NOMO-1 treated with DMSO at 0.1 percent for 48 hours (cell line): Measurements from ENCODE around the gene BNIP5.
A peak's percentile ranks its signal among the peaks of the same experiment; 100 is the strongest.

Experiments used
- DNase-seq: peaks from one replicate; lab custom pipeline; 2025; ENCODE audit not compliant: unreplicated experiment; lab: John Stamatoyannopoulos, UW

Gene BNIP5

DNA sequence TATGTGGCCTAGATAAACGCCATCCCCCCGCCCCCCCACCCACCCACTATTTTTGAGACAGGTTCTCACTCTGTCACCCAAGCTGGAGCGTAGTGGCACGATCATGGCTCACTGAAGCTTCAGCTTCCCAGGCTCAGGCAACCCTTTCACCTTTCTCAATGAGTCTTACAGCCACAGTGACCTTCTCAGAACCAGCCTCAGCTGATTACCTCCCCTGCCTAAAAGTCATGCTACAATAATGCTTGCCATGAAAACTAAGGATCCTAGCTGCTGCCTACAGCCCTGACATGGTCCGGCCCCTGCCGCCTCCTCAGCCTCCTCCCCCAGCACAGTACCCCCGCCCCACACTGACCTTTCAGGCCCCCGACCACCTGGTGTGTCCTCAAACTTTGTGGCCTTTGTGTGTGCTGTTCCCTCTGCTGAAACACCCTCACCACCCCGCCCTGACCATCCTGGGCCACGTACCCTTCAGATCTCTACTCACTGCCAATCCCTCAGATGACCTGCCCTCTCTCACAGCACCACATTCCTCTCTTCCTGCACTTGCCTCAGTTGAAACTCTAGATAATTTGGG lies 35.5 kb downstream of the BNIP5 start:
- no peak for DNase-seq

DNA sequence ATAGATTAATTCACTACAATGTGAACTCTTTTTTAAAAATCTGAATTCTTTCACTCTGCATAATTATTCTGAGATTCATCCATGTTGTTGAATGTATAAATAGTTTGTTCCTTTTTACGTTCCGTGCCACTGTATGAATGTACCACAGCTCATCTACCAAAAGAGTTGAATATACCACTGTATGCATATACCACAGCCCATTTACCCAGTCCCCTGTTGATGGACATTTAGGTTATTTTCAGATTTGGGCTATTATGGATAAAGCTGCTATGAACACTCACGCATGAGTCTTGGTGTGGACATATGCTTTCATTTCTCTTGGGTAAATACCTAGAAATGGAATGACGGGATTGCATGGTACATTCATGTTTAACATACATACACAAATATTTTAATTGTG lies 38.7 kb downstream of the BNIP5 start:
- DNase-seq, result no peak

DNA sequence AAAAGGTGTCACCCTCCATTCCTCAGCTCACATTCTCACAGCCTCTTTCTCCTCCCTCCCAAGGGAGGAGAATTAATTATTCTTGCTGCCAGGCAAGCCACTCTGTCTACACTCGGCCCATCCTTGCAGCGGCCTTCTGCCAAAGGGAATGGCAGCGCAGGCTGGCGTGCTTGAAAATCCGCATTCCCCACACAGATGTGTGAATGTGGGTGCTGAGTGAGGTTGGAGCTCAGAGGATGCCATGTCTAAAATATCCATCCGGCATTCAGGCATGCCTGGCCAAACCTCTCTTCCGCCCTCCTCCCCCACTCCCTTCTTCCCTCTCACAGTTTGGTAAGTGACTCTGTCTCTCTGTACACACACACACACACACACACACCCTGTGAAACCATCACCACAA lies 39.2 kb downstream of the BNIP5 start:
- no peak for DNase-seq

DNA sequence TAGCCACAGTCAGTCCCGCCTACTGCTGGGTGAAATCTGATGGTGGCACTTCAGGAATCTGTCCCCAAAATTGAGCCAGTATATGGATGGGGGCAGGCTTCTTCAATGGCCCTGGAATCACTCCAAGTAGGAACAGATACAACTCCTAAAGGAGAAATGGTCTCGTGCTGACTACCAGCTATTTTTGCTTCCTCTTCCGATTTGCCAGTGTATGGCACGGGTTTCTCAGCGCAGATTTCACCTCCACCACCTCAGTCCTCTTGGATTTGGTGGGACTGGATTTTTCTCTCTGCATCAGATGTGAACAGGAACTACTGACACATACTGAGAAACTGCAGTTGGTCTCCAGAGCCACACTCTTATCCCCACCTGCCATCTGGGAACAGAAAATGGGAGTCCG lies 39.6 kb downstream of the BNIP5 start:
- DNase-seq, result no peak

DNA sequence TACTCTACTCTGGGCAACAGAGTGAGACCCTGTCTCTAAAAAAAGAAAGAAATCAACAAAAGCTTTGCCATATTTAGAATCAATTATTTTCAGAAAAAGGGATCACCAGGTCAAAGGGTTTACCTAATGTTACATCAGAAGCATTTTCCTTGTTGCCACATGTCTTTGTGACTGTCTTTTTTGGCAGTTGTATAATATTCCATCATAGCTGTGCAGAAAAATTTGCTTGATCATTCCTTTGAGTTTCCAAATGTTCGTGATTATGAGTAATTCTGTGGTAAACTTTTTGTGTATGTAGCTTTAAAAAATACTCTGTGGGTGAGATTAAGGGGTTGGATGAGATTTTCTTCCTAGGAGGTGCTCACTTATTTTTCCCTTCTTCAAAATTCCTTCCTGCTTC lies 40.4 kb downstream of the BNIP5 start:
- DNase-seq, result no peak

DNA sequence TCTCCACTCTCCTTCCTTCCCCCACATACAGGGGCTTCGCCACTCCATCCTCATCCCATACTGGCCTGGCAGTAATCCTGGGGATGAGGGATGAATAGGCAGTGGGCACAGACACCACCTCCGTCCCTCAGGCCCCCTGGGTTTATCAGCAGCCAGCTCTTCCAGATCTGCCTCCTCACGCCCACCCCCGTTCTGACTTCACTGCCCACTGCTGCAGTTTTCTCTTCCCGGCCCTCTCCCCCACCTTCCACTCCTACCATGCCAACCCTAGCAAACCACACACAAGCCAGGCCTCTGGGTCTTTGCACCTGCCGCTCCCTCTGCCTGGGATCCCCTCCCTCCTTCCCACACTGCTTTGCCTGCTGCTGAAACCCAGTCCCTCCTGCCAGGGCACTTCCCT lies 44.5 kb downstream of the BNIP5 start:
- no peak for DNase-seq

DNA sequence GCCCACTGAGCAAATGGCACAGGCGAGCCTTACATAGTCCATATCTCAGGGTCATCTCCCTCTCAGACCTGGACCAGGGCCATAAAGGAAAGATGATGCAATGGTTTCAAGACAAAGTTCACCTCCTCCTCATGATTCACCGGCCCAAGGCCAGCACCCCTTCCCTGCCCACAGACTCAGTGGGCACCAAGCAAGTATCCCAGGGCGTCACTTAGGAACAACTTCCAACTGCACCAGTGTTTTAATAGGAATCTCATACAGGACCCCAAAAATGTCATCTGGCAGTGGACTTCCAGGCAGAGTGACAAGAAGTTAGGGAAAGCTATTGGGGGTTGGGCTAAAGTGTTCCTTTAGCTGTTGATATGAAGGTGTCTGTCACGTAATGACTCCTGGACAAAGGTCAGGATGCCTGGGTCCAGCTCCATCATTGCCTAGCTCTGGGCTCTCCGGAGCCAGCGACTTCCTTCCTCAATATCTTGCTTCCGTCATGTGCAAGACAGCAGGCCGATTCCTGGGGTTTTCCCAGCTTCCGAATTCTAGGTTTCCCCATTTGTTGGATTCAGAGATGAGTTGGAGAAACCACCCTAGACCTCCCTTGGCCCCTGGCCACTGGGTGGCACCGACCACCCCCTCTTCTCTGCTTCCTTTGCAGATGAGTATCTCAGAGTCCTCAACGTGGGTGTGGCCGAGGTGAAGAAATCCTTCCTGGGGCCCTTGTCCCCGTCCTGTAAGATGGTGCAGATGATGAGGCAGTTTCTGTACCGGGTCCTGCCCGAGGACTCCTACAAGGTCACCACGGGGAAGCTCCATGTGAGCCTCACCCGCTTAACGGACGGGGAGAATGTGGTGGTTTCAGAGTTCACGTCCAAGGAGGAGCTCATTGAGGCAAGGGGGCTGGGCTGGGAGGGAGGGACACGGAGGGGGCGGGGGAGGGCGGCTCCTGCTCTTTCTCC lies 45.7 kb downstream of the BNIP5 start:
- peak; percentile 88 for DNase-seq

DNA sequence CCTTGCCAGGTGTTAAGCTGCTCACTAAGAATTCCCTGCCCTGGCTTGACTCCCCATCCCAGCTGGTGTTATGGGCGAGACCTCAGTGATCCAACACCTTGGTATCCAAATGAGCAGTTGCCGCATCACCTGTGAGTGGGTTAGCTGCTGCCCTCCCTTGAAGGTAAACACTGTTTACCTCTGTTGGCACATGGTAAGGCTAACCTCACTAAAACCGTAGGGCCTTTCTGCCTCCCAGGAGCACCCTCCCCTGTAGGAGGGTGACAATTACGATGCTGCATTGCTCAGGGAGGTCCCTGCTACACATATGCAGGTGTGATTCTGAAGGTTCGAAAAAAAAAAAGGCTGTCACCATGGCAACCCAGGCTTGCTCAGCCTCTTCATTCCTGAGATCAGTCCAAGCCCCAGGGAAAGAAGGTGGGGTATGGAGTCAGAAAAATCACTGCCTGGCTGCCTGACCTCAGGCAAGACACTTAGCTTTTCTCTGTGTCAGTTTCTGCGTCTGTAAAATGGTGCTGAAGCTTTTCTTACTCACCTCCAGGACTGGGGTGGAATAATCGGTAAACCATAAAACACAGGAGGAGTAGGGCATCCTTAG lies 47.3 kb downstream of the BNIP5 start:
- DNase-seq, result no peak

DNA sequence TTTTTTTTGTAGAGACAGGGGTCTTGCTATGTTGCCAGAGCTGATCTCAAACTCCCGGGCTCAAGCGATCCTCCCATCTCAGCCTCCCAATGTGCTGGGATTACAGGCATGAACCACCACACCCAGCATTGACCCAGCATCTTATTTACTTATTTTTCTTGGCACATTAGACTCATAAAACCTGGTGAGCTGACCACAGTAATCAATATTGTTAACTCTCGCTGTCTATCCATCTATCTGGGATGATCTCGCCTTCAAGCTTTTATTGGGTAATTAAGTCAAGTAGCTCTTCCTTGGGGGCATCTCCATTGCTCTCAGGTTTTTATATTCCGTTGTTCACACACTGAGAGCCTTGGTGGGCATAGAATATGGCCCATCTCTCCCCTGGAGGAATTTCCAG lies 49.8 kb downstream of the BNIP5 start:
- no peak for DNase-seq

DNA sequence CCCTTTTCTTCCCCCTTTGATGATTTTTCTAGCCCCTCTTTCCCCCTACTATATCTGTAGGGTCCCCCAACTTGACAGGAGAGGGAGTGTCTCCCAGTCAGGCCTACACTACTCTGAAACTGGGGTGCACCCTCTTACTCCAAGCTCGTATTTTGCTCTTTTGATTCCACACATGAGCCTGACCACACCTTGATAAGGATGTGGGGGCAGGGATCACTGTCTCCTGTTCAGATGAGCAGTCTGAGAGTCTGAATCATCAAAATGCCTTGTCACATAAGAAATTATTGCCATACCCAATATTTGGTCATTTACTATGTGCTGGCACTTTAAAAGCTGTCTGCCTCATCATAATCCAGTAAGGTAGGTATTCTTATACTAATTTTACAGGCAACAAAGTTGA lies 50.9 kb downstream of the BNIP5 start:
- no peak for DNase-seq

DNA sequence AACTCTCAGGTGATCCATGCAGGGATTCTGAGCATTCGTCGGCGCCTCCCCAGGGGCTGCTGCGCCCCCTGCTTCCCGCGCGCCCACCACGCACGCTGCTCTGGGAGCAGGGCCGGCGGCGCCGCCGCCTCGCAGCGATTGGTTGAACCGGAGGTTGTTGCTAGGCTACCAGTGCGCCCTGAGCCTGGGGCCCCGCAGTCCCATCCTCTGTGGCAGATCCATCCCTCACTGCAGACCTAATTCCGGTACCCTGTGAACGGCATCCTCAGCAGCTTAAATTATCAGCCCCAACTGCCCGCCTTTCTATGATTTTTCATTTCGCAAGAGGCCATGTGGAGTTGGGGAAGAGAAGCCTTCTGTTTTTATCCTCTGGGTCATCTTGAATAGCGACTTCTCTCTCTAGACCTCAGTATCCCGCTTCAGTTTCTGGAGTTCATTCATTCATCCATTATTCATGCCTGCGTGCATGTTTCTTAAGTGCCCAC lies 51.5 kb downstream of the BNIP5 start:
- peak; percentile 26 for DNase-seq

DNA sequence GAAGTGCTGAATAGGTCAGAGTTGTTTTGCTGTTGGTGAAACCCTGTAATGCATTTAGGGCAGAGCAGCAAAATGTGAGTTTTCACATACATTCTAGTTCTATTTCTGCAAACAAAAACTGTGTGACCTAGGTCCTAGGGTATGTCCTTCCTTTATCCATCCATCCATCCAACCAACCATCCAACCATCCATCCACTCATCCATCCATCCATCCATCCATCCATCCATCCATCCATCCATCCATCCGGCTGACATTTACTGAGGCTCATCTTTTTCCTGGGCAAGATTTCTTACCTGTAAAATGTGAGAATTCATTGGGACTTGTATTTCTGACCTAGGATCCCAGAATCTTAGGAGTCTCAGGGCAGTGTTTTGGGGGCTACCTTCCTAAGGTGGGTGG lies 52.3 kb downstream of the BNIP5 start:
- DNase-seq, result no peak

DNA sequence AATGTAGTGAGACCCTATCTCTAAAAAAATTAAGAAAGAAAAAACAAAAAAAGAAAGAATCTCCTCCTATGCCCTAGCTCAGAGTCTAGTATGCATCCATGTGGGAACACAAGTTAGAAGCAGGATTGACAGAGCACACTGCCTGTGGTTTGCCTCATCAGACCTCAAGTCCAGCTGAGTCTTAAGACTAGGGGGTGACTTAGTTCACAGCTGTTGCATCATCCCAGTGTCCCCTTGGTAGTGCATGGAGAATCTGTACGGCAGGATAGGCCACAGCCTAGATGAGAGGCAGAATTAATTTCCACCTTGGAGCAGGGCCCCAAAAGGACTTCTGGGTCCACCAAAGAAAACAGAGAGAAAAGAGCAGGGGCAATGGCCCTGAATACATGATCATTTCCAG lies 53.1 kb downstream of the BNIP5 start:
- DNase-seq, result no peak

DNA sequence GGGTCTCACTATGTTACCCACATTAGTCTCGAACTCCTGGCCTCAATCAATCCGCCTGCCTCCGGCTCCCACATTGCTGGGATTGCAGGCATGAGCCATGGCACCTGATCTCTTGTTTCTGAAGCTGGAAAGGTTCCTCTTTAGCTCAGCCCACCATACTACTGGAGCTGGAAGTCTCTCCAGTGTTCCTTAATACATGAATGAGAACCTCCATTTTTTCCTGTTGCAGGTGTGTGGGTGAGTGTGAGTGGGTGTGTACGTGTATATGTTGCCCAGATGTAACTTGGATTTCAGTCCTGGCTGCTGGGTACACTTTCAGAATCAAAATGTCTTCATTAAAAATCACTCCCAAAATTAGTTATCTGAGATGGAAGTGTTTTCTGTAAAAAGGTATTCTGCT lies 55.7 kb downstream of the BNIP5 start:
- DNase-seq, result no peak

DNA sequence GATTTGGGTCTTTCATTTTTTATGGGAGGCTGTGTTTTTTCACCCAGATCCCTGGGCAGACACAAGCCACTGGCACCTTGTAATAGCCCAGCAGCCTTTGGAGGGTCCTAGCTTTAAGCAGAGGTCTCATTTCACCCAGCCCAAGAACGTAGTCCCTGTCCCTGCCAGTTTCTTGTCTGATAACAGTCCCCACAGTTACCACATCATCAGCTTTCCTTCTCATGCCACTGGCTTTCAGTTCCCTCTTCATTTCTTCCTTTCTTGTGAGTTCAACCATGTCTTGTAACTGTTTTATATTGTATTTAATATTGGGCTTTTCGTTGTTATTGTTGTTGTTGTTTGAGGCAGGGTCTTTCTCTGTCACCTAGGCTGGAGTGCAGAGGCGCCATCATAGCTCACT lies 56.2 kb downstream of the BNIP5 start:
- DNase-seq, result peak; percentile 88

DNA sequence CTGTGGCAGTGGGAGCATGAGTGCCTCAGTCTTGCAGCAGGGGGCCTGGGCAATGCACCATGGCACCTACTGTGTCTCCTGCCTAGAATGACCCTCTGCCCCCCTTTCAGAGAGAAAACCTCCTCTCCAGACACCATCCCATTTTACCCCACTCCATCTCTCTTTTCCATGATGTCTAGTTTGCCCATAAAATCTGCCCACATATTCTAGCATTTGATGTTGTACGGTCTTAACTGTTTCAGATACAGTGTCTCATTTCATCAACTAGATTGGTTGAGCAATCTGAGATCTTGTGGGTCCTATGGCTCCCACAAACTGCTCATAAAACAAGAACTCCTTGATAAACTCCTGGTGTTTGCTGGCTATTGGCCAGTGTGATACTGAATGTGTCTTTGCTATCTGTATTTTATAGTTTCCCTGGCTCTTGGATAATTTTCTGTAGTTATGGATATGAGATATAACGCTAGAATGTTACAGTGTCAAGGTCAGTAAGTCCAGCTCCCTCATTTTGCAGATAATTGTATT lies 58.7 kb downstream of the BNIP5 start:
- DNase-seq, result peak; percentile 4

DNA sequence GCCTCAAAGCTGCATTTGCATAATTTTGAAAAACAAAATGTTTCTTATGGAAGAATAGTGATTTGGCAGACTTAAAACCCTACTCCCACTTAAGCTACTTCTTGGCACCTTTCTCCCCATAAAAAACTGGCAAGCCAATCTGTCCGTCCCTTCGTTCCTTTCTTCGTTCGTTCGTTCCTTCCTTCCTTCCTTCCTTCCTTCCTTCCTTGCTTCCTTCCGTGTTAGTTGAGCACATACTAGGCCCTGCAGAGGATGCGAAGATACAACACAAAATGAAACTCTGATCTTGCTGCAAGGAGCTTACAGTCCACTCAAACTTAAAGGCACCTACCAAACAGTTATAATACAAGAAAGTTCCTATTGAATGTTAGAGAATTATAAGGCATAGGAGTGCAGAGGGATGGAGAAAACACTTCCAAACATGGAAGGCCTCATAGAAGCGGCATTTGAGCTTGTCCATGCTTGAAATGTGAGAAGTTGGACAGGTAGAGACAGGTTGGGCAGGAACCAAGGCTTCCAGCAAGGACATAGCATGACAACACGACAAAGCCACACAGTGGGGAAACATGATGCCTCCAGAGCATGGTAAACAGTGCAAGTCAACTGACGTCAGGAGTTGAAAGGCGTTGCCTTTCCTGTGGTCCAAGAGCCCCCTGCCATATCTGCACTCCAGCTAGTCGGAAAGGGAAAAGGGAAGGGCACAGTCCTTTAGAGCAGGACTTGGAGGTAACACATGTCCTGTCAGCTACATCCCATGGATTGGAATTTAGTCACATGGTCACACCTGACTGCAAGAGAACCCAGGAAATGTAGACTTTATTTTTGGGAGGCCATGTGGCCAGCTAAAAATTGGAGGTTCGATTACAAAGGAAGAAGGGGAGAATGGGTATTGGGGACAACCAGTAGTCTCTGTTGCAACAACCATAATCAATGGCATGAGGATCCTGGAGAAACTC lies 59.8 kb downstream of the BNIP5 start:
- DNase-seq, result no peak

DNA sequence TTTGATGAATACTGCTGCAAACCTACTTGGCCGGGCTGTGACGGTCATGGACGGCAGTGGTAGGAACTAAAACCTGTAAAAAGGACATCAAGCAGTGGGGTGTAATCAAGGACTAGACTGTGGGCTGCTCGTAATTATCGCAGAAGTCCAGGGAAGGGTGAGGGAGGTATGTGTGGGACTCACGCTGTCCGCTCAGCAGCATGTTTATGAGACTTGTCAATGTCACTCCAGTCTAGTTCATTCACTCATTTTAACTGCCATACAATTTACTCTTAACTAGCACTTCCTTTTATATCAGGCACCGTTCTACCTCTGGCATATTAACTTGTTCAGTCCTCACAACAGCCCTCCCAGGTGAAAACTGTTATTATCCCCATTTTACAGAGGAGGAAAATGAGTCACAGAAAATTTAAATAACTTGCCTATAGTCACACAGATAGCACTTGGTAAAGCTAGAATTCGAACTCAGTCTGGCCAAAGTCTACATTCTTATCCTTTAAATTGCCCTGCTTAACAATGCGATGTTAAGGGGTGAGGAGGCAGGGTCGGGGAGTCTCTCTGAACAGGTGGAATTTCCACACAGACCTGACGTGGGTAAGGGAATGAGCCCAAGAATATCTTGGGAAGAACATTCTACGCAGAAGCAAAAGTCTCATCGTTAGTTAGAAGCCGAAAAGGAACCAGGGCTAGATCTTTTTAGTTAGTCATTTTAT lies 62.7 kb downstream of the BNIP5 start:
- no peak for DNase-seq

DNA sequence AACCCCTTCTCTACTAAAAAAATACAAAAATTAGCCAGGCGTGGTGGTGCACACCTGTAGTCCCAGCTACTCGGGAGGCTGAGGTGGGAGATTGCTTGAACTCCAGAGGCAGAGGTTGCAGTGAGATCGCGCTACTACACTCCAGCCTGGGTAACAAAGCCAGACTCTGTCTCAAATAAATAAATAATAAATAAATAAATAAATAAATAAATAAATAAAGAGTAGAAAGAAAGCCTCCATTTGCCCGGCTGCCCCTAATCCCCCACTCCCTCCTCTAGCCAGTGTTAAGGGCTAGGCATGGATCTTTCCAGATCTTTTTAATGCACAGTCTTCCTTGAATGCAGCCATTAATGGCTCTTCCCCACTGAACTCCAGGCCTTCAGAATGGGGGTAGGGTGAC lies 63.6 kb downstream of the BNIP5 start:
- DNase-seq, result no peak

DNA sequence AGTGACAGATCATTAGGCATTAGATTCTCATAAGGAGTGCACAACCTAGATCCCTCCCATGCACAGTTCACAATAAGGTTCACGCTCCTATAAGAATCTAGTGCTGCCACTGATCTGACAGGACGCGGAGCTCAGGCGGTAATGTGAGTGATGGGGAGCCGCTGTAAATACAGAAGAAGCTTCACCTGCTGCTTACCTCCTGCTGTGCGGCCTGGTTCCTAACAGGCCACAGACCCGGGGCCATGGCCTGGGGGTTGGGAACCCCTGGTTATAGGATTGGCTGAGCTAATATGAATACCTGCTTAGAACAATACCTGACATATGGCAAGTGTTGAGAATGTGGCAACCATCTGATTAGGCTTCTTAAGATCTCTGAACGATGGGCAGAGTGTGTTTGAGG lies 64.5 kb downstream of the BNIP5 start:
- DNase-seq, result no peak
